SK-N-MC (cell line): ENCODE results near the gene CYB561.
A peak's percentile ranks its signal among the peaks of the same experiment; 100 is the strongest.

Source experiments
- DNase-seq: peaks from one replicate; pipeline ENCODE4 v3.0.0-alpha.2; 2011; ENCODE audit warnings: low read depth, low spot score
- H3K27ac ChIP-seq: fragments of 200-600 bp; sonication (generic); 2 replicates; pipeline ENCODE4 v1.5.1; 2016; ENCODE audit warnings: mixed run types
- H3K36me3 ChIP-seq: fragments of 200-600 bp; sonication (generic); 2 replicates; pipeline ENCODE4 v1.6.1; 2017; ENCODE audit warnings: antibody characterized with exemption, low read length, mixed read lengths; ENCODE audit not compliant: insufficient read depth
- H3K4me3 ChIP-seq: fragments of 200-600 bp; sonication (generic); 2 replicates; pipeline ENCODE4 v1.5.1; 2016
- H3K9ac ChIP-seq: fragments of 200-600 bp; sonication (generic); 2 replicates; pipeline ENCODE4 v1.8.0; 2017; ENCODE audit warnings: mixed run types, mixed read lengths; ENCODE audit not compliant: insufficient read length
- H3K9me3 ChIP-seq: fragments of 200-600 bp; sonication (generic); 2 replicates; pipeline ENCODE4 v1.6.1; 2017; ENCODE audit warnings: low read depth, mild to moderate bottlenecking, antibody characterized with exemption, low read length, moderate library complexity, mixed read lengths
- EZH2 ChIP-seq: fragments of 200-600 bp; sonication (generic); IDR thresholded peaks from one replicate; pipeline ENCODE4 v1.6.1; 2017; ENCODE audit warnings: antibody characterized with exemption
- FOXP2 ChIP-seq: optimal IDR thresholded peaks from 2 replicates; pipeline ENCODE3; 2011; ENCODE audit warnings: mild to moderate bottlenecking, moderate library complexity; ENCODE audit not compliant: insufficient read depth; ENCODE audit errors: extremely low read length, control extremely low read depth
- POLR2AphosphoS5 ChIP-seq: IDR thresholded peaks from 2 replicates; pipeline ENCODE4 v1.6.1; 2012; ENCODE audit warnings: mild to moderate bottlenecking, low read depth, low read length, borderline replicate concordance

CYB561 gene

GRCh38 chr17:63426917-63427308 is 19.2 kb downstream of the CYB561 start:
- no peak for DNase-seq
- Histone ChIP-seq H3K9me3 (no peaks in the 10 kb centered on the region), H3K4me3 (no peak overlapping the region), H3K27ac (no peak overlapping the region), H3K9ac (no peak overlapping the region), H3K36me3 (no peaks in the 10 kb centered on the region)
- TF ChIP-seq EZH2, result no peak
- no peak for TF ChIP-seq POLR2AphosphoS5
- no peak for TF ChIP-seq FOXP2

GRCh38 chr17:63426041-63426916 is 19.8 kb downstream of the CYB561 start:
- Histone ChIP-seq H3K9me3 (no peaks in the 10 kb centered on the region), H3K27ac (no peak overlapping the region), H3K9ac (no peak overlapping the region), H3K4me3 (no peak overlapping the region), H3K36me3 (no peaks in the 10 kb centered on the region)
- TF ChIP-seq EZH2, result no peak
- no peak for TF ChIP-seq FOXP2
- no peak for TF ChIP-seq POLR2AphosphoS5
- DNase-seq, result no peak

GRCh38 chr17:63425483-63425882 is 20.6 kb downstream of the CYB561 start:
- no peaks in the 10 kb centered on the region for H3K9me3 ChIP-seq
- no peaks in the 10 kb centered on the region for H3K36me3 ChIP-seq
- no peak overlapping the region for H3K4me3 ChIP-seq
- H3K9ac ChIP-seq, result no peak overlapping the region
- no peak for TF ChIP-seq EZH2
- peak; percentile 40 for TF ChIP-seq FOXP2
- DNase-seq, result peak; percentile 78
- H3K27ac ChIP-seq, result no peak overlapping the region

GRCh38 chr17:63423963-63424362 is 22.1 kb downstream of the CYB561 start:
- no peaks in the 10 kb centered on the region for H3K9me3 ChIP-seq
- no peak overlapping the region for H3K4me3 ChIP-seq
- H3K9ac ChIP-seq, result no peak overlapping the region
- no peak overlapping the region for H3K27ac ChIP-seq
- H3K36me3 ChIP-seq, result no peaks in the 10 kb centered on the region
- DNase-seq, result no peak
- TF ChIP-seq EZH2 (no peak), FOXP2 (no peak), POLR2AphosphoS5 (no peak)

GRCh38 chr17:63423251-63423950 is 22.7 kb downstream of the CYB561 start:
- DNase-seq, result no peak
- Histone ChIP-seq H3K9me3 (no peaks in the 10 kb centered on the region), H3K27ac (no peak overlapping the region), H3K36me3 (no peaks in the 10 kb centered on the region), H3K9ac (no peak overlapping the region), H3K4me3 (no peak overlapping the region)
- TF ChIP-seq FOXP2 (no peak), EZH2 (no peak), POLR2AphosphoS5 (no peak)

GRCh38 chr17:63421681-63422645 is 24.1 kb downstream of the CYB561 start:
- Histone ChIP-seq H3K36me3 (no peaks in the 10 kb centered on the region), H3K9ac (no peak overlapping the region), H3K4me3 (no peak overlapping the region), H3K27ac (no peak overlapping the region), H3K9me3 (no peaks in the 10 kb centered on the region)
- no peak for DNase-seq
- no peak for TF ChIP-seq POLR2AphosphoS5
- TF ChIP-seq EZH2, result no peak
- TF ChIP-seq FOXP2, result no peak

- H3K9ac ChIP-seq, result no peak overlapping the region
- no peak overlapping the region for H3K27ac ChIP-seq
- no peaks in the 10 kb centered on the region for H3K36me3 ChIP-seq
- no peak for DNase-seq
- no peak for TF ChIP-seq FOXP2
- TF ChIP-seq POLR2AphosphoS5, result no peak
- TF ChIP-seq EZH2, result no peak
- no peak overlapping the region for H3K4me3 ChIP-seq
- H3K9me3 ChIP-seq, result no peaks in the 10 kb centered on the region
Observed at GRCh38 chr17:63420868-63421680, 25.0 kb downstream of the CYB561 start.
